Measurements from ENCODE around the gene AUTS2.

Gene AUTS2

DNA sequence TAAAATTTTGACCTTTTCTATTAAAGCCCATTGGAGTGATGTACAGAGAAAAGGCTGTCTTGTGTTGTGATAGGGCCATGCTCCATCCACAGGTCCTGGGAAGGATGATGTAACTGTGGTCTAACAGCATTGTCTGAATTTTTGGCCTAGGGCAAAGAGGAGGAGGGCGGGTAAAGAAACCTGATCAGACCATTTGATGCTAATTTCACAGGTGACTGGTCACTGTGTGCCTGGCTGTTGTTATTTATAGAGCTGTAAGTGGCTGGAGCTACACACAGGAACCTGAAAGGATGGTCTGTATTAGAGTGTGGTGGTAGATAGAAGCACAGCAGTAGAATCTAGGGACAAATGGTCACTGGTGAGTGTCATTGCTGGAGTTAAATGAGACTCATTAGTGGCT lies 182.1 kb downstream of the AUTS2 start (continued):
- TF ChIP-seq ZNF174 (tag by site-specific recombination; IDR thresholded peaks at IDR 0.05) (no peak), BCL11B (tag by site-specific recombination; IDR thresholded peaks at IDR 0.05; ENCODE audit: low read depth) (no peak), ZNF391 (tag by site-specific recombination; IDR thresholded peaks at IDR 0.05; ENCODE audit: borderline replicate concordance, low read depth) (peak; percentile 83; the same call in 1 of the 2 replicates), ZNF138 (tag by site-specific recombination; IDR thresholded peaks at IDR 0.05; ENCODE audit: borderline replicate concordance) (no peak), ZNF18 (tag by site-specific recombination; IDR thresholded peaks at IDR 0.05) (0 out of 2 replicates have a peak, but pooled peaks have one; percentile 36), ZNF266 (tag by site-specific recombination; IDR thresholded peaks at IDR 0.05; ENCODE audit: low read depth) (no peak), ZNF660 (tag by site-specific recombination; IDR thresholded peaks at IDR 0.05) (no peak), KLF8 (tag by site-specific recombination; IDR thresholded peaks at IDR 0.05) (peak; percentile 90), ZNF19 (tag by site-specific recombination; IDR thresholded peaks at IDR 0.05; ENCODE audit: low read depth) (no peak), TCF7L2 (IDR thresholded peaks at IDR 0.05; ENCODE audit: borderline replicate concordance, low read depth, low read length) (peak; percentile 60; the same call in 1 of the 2 replicates), SP7 (tag by site-specific recombination; IDR thresholded peaks at IDR 0.05) (peak; percentile 96), ZNF518A (tag by site-specific recombination; conservative IDR thresholded peaks at IDR 0.05; ENCODE audit: low read depth) (0 out of 2 replicates have a peak, but pooled peaks have one; percentile 11), ZNF510 (tag by site-specific recombination; IDR thresholded peaks at IDR 0.05; ENCODE audit: insufficient replicate concordance) (no peak), ZNF776 (tag by site-specific recombination; IDR thresholded peaks at IDR 0.05; ENCODE audit: borderline replicate concordance) (no peak), ZNF654 (tag by site-specific recombination; IDR thresholded peaks at IDR 0.05; ENCODE audit: low read depth) (no peak), ZNF248 (tag by site-specific recombination; IDR thresholded peaks at IDR 0.05) (no peak), ZFP37 (tag by site-specific recombination; IDR thresholded peaks at IDR 0.05) (no peak), ZBTB1 (tag by site-specific recombination; IDR thresholded peaks at IDR 0.05) (no peak), ZSCAN23 (tag by site-specific recombination; IDR thresholded peaks at IDR 0.05) (peak; percentile 70; the same call in 1 of the 2 replicates), ZNF394 (tag by site-specific recombination; IDR thresholded peaks at IDR 0.05; ENCODE audit: borderline replicate concordance) (peak; percentile 63), OSR2 (tag by site-specific recombination; IDR thresholded peaks at IDR 0.05) (peak; percentile 83), ZNF830 (tag by site-specific recombination; IDR thresholded peaks at IDR 0.05; ENCODE audit: low read depth) (no peak), ZNF600 (tag by site-specific recombination; IDR thresholded peaks at IDR 0.05) (0 out of 2 replicates have a peak, but pooled peaks have one; percentile 27), ZFHX2 (tag by site-specific recombination; conservative IDR thresholded peaks at IDR 0.05) (no peak), ZNF596 (tag by site-specific recombination; IDR thresholded peaks at IDR 0.05) (no peak)
- TF ChIP-seq, protein P1, sequence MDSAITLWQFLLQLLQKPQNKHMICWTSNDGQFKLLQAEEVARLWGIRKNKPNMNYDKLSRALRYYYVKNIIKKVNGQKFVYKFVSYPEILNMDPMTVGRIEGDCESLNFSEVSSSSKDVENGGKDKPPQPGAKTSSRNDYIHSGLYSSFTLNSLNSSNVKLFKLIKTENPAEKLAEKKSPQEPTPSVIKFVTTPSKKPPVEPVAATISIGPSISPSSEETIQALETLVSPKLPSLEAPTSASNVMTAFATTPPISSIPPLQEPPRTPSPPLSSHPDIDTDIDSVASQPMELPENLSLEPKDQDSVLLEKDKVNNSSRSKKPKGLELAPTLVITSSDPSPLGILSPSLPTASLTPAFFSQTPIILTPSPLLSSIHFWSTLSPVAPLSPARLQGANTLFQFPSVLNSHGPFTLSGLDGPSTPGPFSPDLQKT (IDR thresholded peaks at IDR 0.05; ENCODE audit: borderline replicate concordance, low read depth, low read length) = no peak
- TF ChIP-seq, protein P2, sequence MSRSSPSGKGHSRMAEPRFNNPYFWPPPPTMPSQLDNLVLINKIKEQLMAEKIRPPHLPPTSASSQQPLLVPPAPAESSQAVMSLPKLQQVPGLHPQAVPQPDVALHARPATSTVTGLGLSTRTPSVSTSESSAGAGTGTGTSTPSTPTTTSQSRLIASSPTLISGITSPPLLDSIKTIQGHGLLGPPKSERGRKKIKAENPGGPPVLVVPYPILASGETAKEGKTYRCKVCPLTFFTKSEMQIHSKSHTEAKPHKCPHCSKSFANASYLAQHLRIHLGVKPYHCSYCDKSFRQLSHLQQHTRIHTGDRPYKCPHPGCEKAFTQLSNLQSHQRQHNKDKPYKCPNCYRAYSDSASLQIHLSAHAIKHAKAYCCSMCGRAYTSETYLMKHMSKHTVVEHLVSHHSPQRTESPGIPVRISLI (tag by site-specific recombination; IDR thresholded peaks at IDR 0.05) = no peak
- TF ChIP-seq, protein P3, sequence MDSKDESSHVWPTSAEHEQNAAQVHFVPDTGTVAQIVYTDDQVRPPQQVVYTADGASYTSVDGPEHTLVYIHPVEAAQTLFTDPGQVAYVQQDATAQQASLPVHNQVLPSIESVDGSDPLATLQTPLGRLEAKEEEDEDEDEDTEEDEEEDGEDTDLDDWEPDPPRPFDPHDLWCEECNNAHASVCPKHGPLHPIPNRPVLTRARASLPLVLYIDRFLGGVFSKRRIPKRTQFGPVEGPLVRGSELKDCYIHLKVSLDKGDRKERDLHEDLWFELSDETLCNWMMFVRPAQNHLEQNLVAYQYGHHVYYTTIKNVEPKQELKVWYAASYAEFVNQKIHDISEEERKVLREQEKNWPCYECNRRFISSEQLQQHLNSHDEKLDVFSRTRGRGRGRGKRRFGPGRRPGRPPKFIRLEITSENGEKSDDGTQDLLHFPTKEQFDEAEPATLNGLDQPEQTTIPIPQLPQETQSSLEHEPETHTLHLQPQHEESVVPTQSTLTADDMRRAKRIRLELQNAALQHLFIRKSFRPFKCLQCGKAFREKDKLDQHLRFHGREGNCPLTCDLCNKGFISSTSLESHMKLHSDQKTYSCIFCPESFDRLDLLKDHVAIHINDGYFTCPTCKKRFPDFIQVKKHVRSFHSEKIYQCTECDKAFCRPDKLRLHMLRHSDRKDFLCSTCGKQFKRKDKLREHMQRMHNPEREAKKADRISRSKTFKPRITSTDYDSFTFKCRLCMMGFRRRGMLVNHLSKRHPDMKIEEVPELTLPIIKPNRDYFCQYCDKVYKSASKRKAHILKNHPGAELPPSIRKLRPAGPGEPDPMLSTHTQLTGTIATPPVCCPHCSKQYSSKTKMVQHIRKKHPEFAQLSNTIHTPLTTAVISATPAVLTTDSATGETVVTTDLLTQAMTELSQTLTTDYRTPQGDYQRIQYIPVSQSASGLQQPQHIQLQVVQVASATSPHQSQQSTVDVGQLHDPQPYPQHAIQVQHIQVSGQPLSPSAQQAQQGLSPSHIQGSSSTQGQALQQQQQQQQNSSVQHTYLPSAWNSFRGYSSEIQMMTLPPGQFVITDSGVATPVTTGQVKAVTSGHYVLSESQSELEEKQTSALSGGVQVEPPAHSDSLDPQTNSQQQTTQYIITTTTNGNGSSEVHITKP (tag by site-specific recombination; IDR thresholded peaks at IDR 0.05) = 0 out of 2 replicates have a peak, but pooled peaks have one; percentile 10
